Immature natural killer cell (primary cell): ENCODE data around the gene TMPRSS3. TPM values are rescaled to one million over a fixed set of nuclear protein-coding genes. Genes with fewer than 3 reads are reported as not detected.

Experiments used
- DNase-seq, 3 donors: peaks; one replicate each; pipeline ENCODE4 v3.0.0; 2022; ENCODE audit warnings: mixed read lengths in 1 of 3
- H3K27ac Mint-ChIP-seq, 6 donors: one replicate each; pipeline ENCODE4 v1.8.0; 2020; ENCODE audit warnings: mixed read lengths in 6 of 6, mild to moderate bottlenecking in 5 of 6, inconsistent platforms in 4 of 6, moderate library complexity in 3 of 6
- H3K27me3 Mint-ChIP-seq, 3 donors: one replicate each; pipeline ENCODE4 v1.8.0; 2020 to 2021; ENCODE audit warnings: low read depth in 3 of 3, mild to moderate bottlenecking in 3 of 3, mixed read lengths in 3 of 3, moderate library complexity in 3 of 3, inconsistent platforms in 1 of 3
- H3K36me3 Mint-ChIP-seq, 3 donors: one replicate each; pipeline ENCODE4 v1.8.0; 2020; ENCODE audit warnings: mixed read lengths in 3 of 3, inconsistent platforms in 2 of 3, mild to moderate bottlenecking in 2 of 3
- H3K4me1 Mint-ChIP-seq, 2 donors: one replicate each; pipeline ENCODE4 v1.8.0; 2020; ENCODE audit warnings: inconsistent platforms in 2 of 2, mild to moderate bottlenecking in 2 of 2, mixed read lengths in 2 of 2, moderate library complexity in 1 of 2
- H3K4me3 Mint-ChIP-seq, 5 donors: one replicate each; pipeline ENCODE4 v1.8.0; 2020; ENCODE audit warnings: mild to moderate bottlenecking in 5 of 5, mixed read lengths in 5 of 5, inconsistent platforms in 3 of 5, moderate library complexity in 3 of 5
- H3K9me3 Mint-ChIP-seq, 6 donors: one replicate each; pipeline ENCODE4 v1.8.0; 2020; ENCODE audit warnings: mild to moderate bottlenecking in 6 of 6, mixed read lengths in 6 of 6, inconsistent platforms in 4 of 6, moderate library complexity in 3 of 6
- polyA plus RNA-seq, 3 donors: library from polyadenylated mRNA; unstranded; fragments of 300-500 nt; fragmentation: Illumina TruSeq; gene quantifications; one replicate each; pipeline ENCODE4 v1.2.3, GENCODE V29; 2021

TMPRSS3 gene
- polyA plus RNA-seq: under 1 TPM in 1 of 3 donors, not detected in 2; 0.30 TPM

DNA sequence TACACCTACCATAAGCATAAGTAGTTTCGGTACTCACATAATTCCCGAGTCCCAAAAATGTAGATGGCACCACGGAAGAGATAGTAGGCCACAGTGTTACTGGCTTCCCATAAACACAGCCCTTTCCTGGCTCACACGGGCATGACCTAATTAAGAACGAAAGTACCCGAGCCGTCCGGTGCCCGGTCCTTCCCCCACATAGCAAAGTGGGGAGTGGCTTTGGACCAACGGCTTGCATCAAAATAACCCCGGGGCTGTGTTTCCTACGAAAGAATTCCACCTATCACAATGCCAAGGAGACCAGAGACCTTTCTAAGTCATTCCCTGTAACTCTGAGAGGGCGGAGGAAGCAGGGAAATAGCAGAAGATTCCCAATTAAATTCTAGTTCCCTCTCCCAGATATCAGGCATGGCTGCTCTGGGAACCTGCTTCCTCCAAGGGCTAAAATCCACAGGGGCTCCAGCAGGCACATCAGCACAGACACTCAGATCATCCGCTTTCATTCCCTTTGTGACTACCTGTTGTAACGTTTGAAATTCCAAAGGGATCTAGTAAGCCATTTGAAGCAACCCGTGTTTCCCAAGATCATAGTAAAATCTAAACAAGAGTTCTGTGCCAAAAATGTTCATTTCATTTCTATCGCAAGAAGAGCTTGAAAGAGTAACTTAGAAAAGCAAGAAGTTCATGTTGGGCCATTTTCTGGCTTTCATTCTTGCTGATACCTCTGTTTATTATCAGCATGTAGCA, at the start of gene TMPRSS3:
Gene TMPRSS3 (minus strand): TSS at position 148 of the 747 bp plus-strand sequence. CDS start 635 bp downstream, outside the sequence.
- DNase-seq: no peak
- H3K9me3 Mint-ChIP-seq: no peaks in the 10 kb centered on the region
- no peaks in the 10 kb centered on the region for H3K36me3 Mint-ChIP-seq
- H3K27ac Mint-ChIP-seq: no peak within 1 kb of the TSS
- no peak within 1 kb of the TSS for H3K4me3 Mint-ChIP-seq
- H3K4me1 Mint-ChIP-seq: peaks cover 0 to 4% of the 10 kb centered on the region in 2 donors
- H3K27me3 Mint-ChIP-seq: peaks cover 7 to 13% (median 8%) of the 10 kb centered on the region in 3 donors

DNA sequence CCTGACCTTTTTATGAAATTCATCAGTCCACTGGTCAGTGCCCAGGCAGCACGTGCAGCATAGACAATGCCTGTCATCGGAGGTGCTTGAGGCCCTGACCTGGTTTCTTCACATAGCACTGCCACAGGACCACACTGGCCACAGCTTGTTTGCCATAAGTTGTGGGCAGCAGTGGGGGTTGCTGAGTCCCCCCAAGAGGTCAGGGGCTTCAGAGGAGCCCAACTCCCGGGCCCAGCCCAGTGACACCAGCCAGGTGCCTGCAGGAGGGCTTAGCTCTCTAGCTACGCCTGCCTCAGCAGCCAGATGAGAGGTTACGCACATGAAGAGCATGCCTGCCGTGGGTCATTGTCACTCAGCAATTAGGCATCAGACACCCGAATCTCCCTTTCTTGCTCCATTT, 49.5 kb upstream of the TMPRSS3 start:
- Mint-ChIP-seq H3K36me3 (peaks cover 0 to 4% (median 0%) of the 10 kb centered on the region in 3 donors), H3K4me1 (peaks cover 7 to 11% of the 10 kb centered on the region in 2 donors), H3K9me3 (no peaks in the 10 kb centered on the region), H3K27me3 (peaks cover 3 to 24% (median 19%) of the 10 kb centered on the region in 3 donors), H3K27ac (no peak overlapping the region), H3K4me3 (no peak overlapping the region)
- DNase-seq: no peak

DNA sequence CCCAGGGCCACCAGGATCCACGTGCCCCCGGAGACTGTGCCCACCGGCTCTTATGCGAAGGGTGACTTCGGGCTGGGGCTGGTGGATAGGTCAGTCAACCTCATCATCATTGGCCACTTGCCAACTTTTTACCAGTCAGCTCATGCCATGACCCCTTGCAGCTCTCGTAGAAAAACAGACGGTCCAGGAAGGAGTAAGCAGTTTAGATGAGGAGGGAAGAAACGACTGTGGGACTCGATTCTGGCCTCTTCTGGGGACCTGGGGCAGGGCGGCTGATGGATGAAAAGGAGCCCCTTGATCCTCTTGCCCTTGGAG, 48.9 kb upstream of the TMPRSS3 start:
- DNase-seq: no peak
- Mint-ChIP-seq H3K27me3 (peaks cover 8 to 30% (median 18%) of the 10 kb centered on the region in 3 donors), H3K4me1 (peaks cover 8 to 11% of the 10 kb centered on the region in 2 donors), H3K9me3 (no peaks in the 10 kb centered on the region), H3K4me3 (no peak overlapping the region), H3K27ac (no peak overlapping the region), H3K36me3 (peaks cover 0 to 2% (median 0%) of the 10 kb centered on the region in 3 donors)

DNA sequence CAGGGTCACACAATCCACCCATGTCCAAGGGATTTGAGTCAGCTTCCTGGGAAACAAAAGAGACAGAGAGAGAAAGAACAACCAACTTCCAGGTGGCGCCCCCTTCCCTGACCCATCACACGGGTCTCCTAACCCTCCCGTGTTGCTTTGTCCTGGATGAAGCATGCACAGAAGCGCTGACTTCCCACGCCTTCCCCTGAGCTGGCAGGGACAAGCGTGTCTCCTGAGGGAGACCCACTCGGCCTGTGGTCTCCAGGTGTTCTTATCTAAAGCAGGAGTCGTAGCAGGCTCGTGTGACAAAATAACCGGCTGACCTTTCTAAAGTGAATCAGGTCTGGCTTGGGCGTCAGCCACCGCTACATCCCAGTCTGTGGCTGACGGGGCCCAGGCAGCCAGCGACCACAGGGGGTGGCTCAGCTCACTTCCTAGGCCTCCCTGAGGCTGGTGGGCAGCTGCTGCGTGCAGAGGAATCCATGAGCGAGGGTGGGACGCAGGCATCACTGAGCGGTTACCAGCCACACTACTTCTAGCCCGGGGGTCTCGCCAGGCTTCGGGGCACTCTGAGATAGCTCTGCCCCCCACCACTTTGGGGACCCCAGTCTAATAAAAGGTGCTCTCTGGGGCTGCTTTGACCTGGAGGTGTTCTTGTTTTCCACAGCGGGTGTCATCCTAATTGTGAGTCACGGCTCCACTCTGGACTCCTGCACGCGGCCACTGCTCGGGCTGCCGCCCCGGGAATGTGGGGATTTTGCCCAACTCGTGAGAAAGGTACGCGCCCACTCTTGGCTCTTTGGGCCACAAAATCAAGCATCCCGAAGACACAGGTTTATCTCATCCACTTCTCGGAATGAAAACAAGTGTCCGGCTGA, 48.3 kb upstream of the TMPRSS3 start:
- H3K4me1 Mint-ChIP-seq: peaks cover 13 to 16% of the 10 kb centered on the region in 2 donors
- no peak overlapping the region for H3K4me3 Mint-ChIP-seq
- H3K36me3 Mint-ChIP-seq: peaks cover 0 to 3% (median 0%) of the 10 kb centered on the region in 3 donors
- DNase-seq: no peak
- H3K9me3 Mint-ChIP-seq: no peaks in the 10 kb centered on the region
- H3K27ac Mint-ChIP-seq: no peak overlapping the region
- peaks cover 14 to 33% (median 17%) of the 10 kb centered on the region in 3 donors for H3K27me3 Mint-ChIP-seq

DNA sequence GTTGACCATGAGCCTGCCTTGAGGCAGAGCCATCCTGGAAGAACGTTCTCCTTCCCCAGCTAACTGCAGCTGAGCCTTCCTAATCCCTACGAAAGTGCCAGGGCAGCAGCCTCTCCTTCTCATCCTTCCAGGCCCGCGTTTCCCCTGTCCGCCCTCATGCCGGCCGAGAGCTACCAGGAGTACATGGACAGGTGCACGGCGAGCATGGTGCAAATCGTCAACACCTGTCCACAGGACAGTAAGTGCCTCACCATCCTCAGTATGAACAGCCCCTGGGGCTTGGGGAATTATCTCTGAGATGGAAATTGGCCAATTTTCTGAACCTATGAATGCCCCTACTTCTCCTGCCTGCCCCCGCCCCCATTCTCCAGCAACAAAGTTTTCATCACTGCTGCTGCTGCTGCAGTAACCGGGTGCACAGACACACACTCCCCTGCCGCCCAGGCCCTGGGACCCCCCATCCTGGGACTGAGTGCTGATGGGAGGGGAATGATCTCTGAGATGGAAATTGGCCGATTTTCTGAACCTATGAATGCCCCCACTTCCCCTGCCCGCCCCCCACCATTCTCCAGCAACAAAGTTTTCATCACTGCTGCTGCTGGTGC, 47.4 kb upstream of the TMPRSS3 start:
- DNase-seq: no peak
- H3K27ac Mint-ChIP-seq: no peak overlapping the region
- H3K4me1 Mint-ChIP-seq: peaks cover 17 to 18% of the 10 kb centered on the region in 2 donors

DNA sequence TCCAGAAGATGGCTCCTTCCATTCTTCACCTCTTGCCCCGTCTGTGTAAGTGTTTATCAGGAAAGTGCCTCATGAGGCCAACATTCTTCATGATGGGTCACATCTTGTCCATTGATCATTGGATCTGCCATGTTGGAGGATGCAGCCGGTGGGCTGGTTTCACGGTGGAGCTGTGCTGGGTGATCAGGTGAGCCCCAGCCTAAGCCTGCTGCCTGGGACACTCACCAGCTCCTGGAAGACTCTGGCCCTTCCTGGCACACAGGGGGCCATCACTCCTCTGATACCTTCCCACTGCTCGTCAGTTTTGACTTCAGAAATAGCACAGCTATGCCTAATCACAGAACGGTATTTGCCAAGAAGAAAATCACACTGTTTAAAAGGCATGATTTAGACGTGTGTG, 46.1 kb upstream of the TMPRSS3 start:
- H3K27me3 Mint-ChIP-seq: peaks cover 14 to 42% (median 19%) of the 10 kb centered on the region in 3 donors
- H3K9me3 Mint-ChIP-seq: no peaks in the 10 kb centered on the region
- peaks cover 18 to 19% of the 10 kb centered on the region in 2 donors for H3K4me1 Mint-ChIP-seq
- no peak for DNase-seq
- H3K4me3 Mint-ChIP-seq: no peak overlapping the region
- H3K27ac Mint-ChIP-seq: no peak overlapping the region
- peaks cover 0 to 3% (median 0%) of the 10 kb centered on the region in 3 donors for H3K36me3 Mint-ChIP-seq

More for the DNA sequence above, 47.4 kb upstream of the TMPRSS3 start:
- no peak overlapping the region for H3K4me3 Mint-ChIP-seq
- H3K27me3 Mint-ChIP-seq: peaks cover 18 to 37% (median 20%) of the 10 kb centered on the region in 3 donors
- H3K36me3 Mint-ChIP-seq: peaks cover 0 to 3% (median 0%) of the 10 kb centered on the region in 3 donors
- no peaks in the 10 kb centered on the region for H3K9me3 Mint-ChIP-seq

DNA sequence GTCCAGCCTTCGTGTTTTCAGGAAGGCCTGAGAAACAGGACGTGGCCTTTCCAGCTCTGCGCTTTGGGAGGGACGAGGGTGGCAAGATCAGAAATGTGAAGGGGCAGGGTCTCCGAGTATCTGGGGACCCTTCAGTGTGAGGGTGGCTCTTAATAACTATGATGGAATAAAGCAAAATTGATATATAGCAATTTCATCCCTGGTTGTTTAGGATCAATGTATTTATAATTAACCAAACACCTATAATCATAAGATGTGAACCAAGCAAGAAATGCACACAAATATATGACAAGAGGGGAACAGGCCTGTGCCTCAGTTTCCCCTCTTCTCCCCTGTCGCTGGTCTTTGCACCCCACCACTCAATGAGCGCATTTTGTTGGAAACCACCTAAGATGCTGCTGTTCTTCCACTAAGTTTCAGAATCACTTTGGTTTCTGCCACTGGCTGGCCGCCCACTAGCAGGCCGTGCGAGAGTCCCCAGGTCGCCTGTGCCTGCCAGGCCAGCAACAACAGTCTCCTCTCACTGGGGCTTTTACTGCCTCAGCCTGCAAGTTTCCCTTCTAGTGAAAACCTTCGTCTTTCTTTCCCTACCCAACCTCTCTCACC, 44.4 kb upstream of the TMPRSS3 start:
- Mint-ChIP-seq H3K4me1 (peaks cover 18 to 19% of the 10 kb centered on the region in 2 donors), H3K27ac (peak overlapping the region in 1 of 6 donors; percentile 80), H3K27me3 (peaks cover 9 to 44% (median 19%) of the 10 kb centered on the region in 3 donors), H3K36me3 (peaks cover 0 to 3% (median 0%) of the 10 kb centered on the region in 3 donors), H3K9me3 (no peaks in the 10 kb centered on the region), H3K4me3 (peak overlapping the region in 2 of 5 donors; percentile 19 to 62)
- no peak for DNase-seq

DNA sequence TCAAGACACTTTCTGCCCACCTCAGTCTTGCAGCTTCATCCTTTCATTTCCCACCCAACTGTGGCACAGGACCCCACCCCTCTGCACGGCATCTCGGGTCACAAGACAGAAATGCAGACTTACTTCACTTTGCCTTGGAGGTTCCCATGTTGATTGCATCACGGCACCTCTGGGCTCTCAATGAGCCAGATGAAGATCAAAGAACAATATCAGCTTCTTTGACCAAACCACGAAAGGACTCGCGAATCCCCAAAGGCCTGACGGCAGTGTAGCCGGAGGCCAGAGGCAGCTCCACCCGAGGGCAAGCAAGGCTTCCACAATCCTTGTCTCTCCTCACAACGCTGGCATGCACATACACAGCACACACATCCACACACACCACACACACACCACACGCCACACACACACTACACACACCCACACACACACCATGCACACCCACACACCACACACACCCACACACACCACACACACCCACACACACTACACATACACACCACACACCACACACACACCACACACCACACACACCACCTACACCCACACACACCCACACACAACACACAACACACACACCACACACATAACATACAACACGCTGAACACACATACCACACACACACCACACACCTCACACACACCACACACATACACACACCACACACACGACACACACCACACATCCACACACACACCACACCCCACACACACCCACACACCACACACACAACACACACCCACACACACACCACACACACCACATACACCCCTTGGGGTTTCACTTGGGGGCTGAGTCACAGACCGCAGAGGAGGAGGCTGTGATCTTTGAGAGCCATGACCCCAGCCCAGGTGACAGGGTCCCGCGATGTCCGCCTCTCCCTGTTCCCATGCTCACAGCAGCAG, 43.7 kb upstream of the TMPRSS3 start:
- Mint-ChIP-seq H3K4me3 (peak overlapping the region in 2 of 5 donors; percentile 53 to 62), H3K27me3 (peaks cover 9 to 48% (median 23%) of the 10 kb centered on the region in 3 donors), H3K36me3 (peaks cover 0 to 3% (median 0%) of the 10 kb centered on the region in 3 donors), H3K9me3 (no peaks in the 10 kb centered on the region), H3K27ac (peak overlapping the region in 3 of 6 donors; percentile 80 to 90 (median 88)), H3K4me1 (peaks cover 18 to 19% of the 10 kb centered on the region in 2 donors)
- peak in 1 of 3 donors; percentile 39 for DNase-seq

DNA sequence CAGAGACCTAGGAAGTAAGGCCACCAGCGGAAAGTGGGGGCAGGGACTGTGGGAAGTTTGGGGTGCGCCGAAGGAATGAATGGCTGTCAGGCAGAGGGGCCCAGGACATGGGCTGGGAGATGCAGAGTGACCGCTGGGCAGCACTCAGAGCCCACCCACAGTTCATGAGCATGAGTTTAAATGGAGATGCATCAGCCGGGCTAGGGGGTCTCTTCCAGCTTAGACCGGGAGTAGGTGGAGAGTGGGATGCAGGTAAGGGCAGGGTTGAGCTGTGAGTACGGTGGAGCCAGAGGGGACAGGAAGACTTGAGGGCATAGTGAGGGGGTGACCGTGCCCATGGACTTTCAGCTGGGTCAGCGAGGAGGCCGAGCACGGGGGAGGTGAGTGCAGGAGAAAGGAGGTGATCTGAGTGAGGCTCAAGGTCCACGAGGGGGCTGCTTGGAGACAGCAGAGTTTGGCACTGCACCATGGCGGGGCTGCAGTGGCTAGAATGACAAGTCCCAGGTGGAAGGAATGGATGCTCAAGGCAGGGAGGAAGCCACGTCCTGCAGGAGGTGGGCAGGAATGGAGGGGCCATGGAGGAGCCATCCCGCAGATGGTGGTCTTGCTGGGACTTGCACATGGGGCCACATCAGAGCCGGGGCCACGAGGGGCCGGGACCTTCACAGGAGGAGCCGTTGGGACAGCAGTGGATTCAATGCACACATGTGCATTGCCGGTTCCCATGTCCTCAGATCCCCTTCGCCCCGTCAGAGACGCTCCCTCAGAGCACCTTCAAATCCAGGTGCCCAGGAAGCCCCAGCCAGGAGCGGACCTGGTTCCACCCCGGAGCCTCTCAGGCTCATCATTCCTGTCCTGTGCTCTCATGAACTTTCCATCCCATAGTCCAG, 42.7 kb upstream of the TMPRSS3 start:
- H3K4me3 Mint-ChIP-seq: no peak overlapping the region
- peaks cover 18 to 19% of the 10 kb centered on the region in 2 donors for H3K4me1 Mint-ChIP-seq
- peaks cover 0 to 3% (median 0%) of the 10 kb centered on the region in 3 donors for H3K36me3 Mint-ChIP-seq
- peaks cover 0 to under 1% (median 0%) of the 10 kb centered on the region in 6 donors for H3K9me3 Mint-ChIP-seq
- peak overlapping the region in 1 of 6 donors; percentile 74 for H3K27ac Mint-ChIP-seq
- peaks cover 15 to 54% (median 28%) of the 10 kb centered on the region in 3 donors for H3K27me3 Mint-ChIP-seq
- DNase-seq: no peak

DNA sequence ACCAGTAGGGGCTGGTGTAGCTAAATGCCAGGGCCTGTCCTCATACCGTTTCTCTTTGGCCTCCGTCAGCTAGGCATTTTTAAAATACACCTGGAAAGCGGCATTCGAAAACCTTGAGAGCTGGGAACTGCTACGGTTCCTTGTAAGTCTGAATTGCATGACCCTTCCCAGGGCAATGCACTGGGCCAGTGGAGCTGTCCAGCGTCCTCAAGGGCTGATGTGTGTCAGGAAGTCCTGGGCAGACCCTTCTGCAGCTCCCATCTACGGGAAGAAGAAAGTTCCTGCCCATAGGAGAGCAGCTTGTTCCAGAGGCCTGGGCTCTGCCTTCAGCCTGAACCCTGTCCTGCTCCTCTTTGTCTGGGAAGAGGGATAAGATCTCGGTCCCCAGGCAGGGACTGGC, 41.9 kb upstream of the TMPRSS3 start:
- peaks cover 0 to 8% (median 2%) of the 10 kb centered on the region in 6 donors for H3K9me3 Mint-ChIP-seq
- no peak for DNase-seq
- H3K36me3 Mint-ChIP-seq: peaks cover 0 to 7% (median 0%) of the 10 kb centered on the region in 3 donors
- H3K4me3 Mint-ChIP-seq: peak overlapping the region in 1 of 5 donors; percentile 31
- H3K27ac Mint-ChIP-seq: no peak overlapping the region
- H3K27me3 Mint-ChIP-seq: peaks cover 19 to 59% (median 31%) of the 10 kb centered on the region in 3 donors
- H3K4me1 Mint-ChIP-seq: peaks cover 18 to 19% of the 10 kb centered on the region in 2 donors

DNA sequence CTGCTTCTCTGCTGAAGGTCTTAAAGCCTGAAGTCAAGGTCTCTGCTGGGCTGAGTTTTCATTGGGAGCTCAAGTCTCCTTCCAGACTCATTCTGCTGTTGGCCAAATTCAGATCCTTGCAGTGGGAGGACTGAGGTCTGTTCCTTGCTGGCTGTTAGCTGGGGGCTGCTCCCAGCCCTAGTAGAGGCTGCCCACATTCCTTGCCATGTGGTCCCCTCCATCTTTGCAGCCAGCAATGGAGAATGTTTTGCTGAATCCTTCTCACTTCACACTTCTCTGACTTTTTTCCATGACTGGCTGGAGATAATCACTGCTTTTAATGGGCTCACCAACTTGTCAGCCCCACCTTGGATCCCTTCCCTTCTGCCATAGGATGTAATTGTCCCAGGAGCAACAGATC, 41.1 kb upstream of the TMPRSS3 start:
- no peak overlapping the region for H3K4me3 Mint-ChIP-seq
- no peak overlapping the region for H3K27ac Mint-ChIP-seq
- H3K36me3 Mint-ChIP-seq: peaks cover 0 to 14% (median 6%) of the 10 kb centered on the region in 3 donors

More for the DNA sequence above, 41.1 kb upstream of the TMPRSS3 start:
- no peak for DNase-seq
- peaks cover 4 to 16% (median 8%) of the 10 kb centered on the region in 6 donors for H3K9me3 Mint-ChIP-seq
- H3K27me3 Mint-ChIP-seq: peaks cover 25 to 62% (median 31%) of the 10 kb centered on the region in 3 donors
- peaks cover 18 to 19% of the 10 kb centered on the region in 2 donors for H3K4me1 Mint-ChIP-seq
